ENCODE data around the gene GMCL2.

The GMCL2 gene

DNA sequence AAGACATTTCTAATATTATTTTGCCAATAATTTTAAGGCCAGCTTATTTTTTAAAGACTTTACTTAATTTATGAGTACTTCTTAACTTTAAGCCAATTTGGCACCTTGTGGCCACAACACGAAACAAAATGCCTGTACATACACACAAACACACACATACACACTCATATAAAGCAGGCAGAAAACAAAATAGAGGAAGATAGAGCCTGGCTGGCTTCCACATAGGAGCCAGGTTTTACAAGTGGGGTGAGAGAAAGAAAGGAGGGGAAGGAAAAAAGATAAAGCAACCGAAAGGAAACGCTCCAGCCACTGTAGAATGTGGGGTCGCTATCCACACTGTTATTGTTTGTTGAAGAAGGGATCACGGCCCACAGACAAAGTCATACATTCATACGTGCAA lies 10.4 kb downstream of the GMCL2 start:
- TF ChIP-seq, protein P1, sequence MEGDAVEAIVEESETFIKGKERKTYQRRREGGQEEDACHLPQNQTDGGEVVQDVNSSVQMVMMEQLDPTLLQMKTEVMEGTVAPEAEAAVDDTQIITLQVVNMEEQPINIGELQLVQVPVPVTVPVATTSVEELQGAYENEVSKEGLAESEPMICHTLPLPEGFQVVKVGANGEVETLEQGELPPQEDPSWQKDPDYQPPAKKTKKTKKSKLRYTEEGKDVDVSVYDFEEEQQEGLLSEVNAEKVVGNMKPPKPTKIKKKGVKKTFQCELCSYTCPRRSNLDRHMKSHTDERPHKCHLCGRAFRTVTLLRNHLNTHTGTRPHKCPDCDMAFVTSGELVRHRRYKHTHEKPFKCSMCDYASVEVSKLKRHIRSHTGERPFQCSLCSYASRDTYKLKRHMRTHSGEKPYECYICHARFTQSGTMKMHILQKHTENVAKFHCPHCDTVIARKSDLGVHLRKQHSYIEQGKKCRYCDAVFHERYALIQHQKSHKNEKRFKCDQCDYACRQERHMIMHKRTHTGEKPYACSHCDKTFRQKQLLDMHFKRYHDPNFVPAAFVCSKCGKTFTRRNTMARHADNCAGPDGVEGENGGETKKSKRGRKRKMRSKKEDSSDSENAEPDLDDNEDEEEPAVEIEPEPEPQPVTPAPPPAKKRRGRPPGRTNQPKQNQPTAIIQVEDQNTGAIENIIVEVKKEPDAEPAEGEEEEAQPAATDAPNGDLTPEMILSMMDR (IDR thresholded peaks at IDR 0.05): no peak
- no peaks in the 10 kb centered on the region for H3K4me1 ChIP-seq
- no peak overlapping the region for H3K27ac ChIP-seq
- no peak overlapping the region for H3K4me3 ChIP-seq (ENCODE audit: low read depth, low read length)
- no peak overlapping the region for H3K9ac ChIP-seq
- H3K36me3 ChIP-seq (ENCODE audit: control insufficient read depth, insufficient read depth, low read length): no peaks in the 10 kb centered on the region
- no peak overlapping the region for H3K4me2 ChIP-seq (ENCODE audit: low read length)
- H3K27me3 ChIP-seq (ENCODE audit: control insufficient read depth, insufficient read depth, low read length): no peaks in the 10 kb centered on the region
- H3K9me3 ChIP-seq (ENCODE audit: control insufficient read depth, low read length): no peaks in the 10 kb centered on the region
- H2AFZ ChIP-seq: no peak overlapping the region
- H3K79me2 ChIP-seq: no peaks in the 10 kb centered on the region

GRCh38 chr5:178174456-178174855 lies 12.7 kb downstream of the GMCL2 start:
- Histone ChIP-seq H2AFZ (no peak overlapping the region), H3K4me3 (ENCODE audit: low read depth, low read length) (no peak overlapping the region), H3K4me2 (ENCODE audit: low read length) (no peak overlapping the region), H3K4me1 (no peaks in the 10 kb centered on the region), H3K27me3 (ENCODE audit: control insufficient read depth, insufficient read depth, low read length) (no peaks in the 10 kb centered on the region), H3K9ac (no peak overlapping the region), H3K36me3 (ENCODE audit: control insufficient read depth, insufficient read depth, low read length) (no peaks in the 10 kb centered on the region), H3K79me2 (no peaks in the 10 kb centered on the region), H3K9me3 (ENCODE audit: control insufficient read depth, low read length) (no peaks in the 10 kb centered on the region), H3K27ac (no peak overlapping the region)
- TF ChIP-seq, protein P1 (IDR thresholded peaks at IDR 0.05): no peak

DNA sequence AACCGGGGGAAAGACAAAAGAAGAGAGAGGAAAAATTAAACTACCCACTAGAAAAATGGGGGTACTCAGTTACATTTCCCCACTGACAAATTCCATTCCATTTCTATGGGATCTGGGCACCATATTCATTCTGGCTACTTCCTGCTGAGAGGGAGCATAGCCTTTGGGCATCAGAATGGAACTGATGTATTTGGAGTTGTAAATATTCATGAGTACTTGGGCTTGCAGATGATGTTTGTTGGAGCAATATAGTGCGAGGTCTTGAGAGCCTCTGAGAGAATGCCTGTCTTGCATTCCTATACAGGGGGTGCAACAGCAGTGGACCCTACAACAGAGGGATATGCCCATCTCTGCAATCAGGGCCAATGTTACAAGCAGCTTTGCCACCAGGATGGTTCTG lies 16.7 kb downstream of the GMCL2 start:
- TF ChIP-seq, protein P1 (IDR thresholded peaks at IDR 0.05): no peak
- Histone ChIP-seq H3K9ac (no peak overlapping the region), H3K4me3 (ENCODE audit: low read depth, low read length) (no peak overlapping the region), H3K4me1 (no peaks in the 10 kb centered on the region), H2AFZ (no peak overlapping the region), H3K4me2 (ENCODE audit: low read length) (no peak overlapping the region), H3K27ac (no peak overlapping the region), H3K27me3 (ENCODE audit: control insufficient read depth, insufficient read depth, low read length) (no peaks in the 10 kb centered on the region), H3K9me3 (ENCODE audit: control insufficient read depth, low read length) (no peaks in the 10 kb centered on the region), H3K79me2 (no peaks in the 10 kb centered on the region), H3K36me3 (ENCODE audit: control insufficient read depth, insufficient read depth, low read length) (no peaks in the 10 kb centered on the region)

DNA sequence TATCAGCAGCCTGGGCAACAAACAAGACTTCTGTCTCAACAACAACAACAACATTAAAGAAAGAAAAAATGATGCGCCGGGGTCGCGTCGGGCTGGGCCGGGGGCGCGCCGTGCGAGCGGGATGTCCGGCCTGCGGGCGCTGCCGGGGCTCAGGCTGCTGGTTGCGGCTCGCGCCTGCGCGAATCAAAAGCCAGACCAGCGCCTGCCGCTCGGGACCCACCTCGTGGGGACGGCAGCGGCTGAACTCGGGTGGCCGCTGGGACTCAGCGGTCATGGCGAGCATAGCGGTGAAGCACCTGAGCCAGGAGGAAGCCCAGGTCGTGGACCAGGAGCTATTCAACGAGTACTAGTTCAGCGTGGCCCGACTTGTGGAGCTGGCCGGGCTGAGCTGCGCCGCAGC lies 21.6 kb downstream of the GMCL2 start:
- TF ChIP-seq, protein P1 (IDR thresholded peaks at IDR 0.05): no peak

More for the DNA sequence above, 21.6 kb downstream of the GMCL2 start:
- H3K9me3 ChIP-seq (ENCODE audit: control insufficient read depth, low read length): no peaks in the 10 kb centered on the region
- H3K36me3 ChIP-seq (ENCODE audit: control insufficient read depth, insufficient read depth, low read length): no peaks in the 10 kb centered on the region
- H3K27me3 ChIP-seq (ENCODE audit: control insufficient read depth, insufficient read depth, low read length): no peaks in the 10 kb centered on the region
- H3K4me1 ChIP-seq: no peaks in the 10 kb centered on the region
- H3K4me2 ChIP-seq (ENCODE audit: low read length): no peak overlapping the region
- H3K9ac ChIP-seq: no peak overlapping the region
- H3K79me2 ChIP-seq: no peaks in the 10 kb centered on the region
- H2AFZ ChIP-seq: peak overlapping the region; percentile 41
- no peak overlapping the region for H3K27ac ChIP-seq
- no peak overlapping the region for H3K4me3 ChIP-seq (ENCODE audit: low read depth, low read length)

All from parathyroid adenoma (tissue), 2 donors.